Stimulated activated naive CD8-positive, alpha-beta T cell treated with anti-CD3 and anti-CD28 coated beads, Interleukin-15, Interleukin-2, amounts not matched to agents 100 ng/mL and 50 ng/mL, for 24 hours (primary cell): ENCODE data around the gene ZBTB14.
A peak's percentile ranks its signal among the peaks of the same experiment; 100 is the strongest.

ENCODE experiments used
- H3K27ac Mint-ChIP-seq: one replicate; pipeline ENCODE4 v1.8.0; 2021; ENCODE audit warnings: mild to moderate bottlenecking, mixed read lengths
- H3K27me3 Mint-ChIP-seq: one replicate; pipeline ENCODE4 v1.8.0; 2021; ENCODE audit warnings: mixed read lengths
- H3K36me3 Mint-ChIP-seq: one replicate; pipeline ENCODE4 v1.8.0; 2021; ENCODE audit warnings: low read depth, mixed read lengths
- H3K4me1 Mint-ChIP-seq: one replicate; pipeline ENCODE4 v1.8.0; 2021; ENCODE audit warnings: low read depth, mixed read lengths
- H3K4me3 Mint-ChIP-seq: one replicate; pipeline ENCODE4 v1.8.0; 2021; ENCODE audit warnings: mild to moderate bottlenecking, mixed read lengths
- H3K9me3 Mint-ChIP-seq: one replicate; pipeline ENCODE4 v1.8.0; 2021; ENCODE audit warnings: mixed read lengths

The ZBTB14 gene, protein sequence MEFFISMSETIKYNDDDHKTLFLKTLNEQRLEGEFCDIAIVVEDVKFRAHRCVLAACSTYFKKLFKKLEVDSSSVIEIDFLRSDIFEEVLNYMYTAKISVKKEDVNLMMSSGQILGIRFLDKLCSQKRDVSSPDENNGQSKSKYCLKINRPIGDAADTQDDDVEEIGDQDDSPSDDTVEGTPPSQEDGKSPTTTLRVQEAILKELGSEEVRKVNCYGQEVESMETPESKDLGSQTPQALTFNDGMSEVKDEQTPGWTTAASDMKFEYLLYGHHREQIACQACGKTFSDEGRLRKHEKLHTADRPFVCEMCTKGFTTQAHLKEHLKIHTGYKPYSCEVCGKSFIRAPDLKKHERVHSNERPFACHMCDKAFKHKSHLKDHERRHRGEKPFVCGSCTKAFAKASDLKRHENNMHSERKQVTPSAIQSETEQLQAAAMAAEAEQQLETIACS

DNA sequence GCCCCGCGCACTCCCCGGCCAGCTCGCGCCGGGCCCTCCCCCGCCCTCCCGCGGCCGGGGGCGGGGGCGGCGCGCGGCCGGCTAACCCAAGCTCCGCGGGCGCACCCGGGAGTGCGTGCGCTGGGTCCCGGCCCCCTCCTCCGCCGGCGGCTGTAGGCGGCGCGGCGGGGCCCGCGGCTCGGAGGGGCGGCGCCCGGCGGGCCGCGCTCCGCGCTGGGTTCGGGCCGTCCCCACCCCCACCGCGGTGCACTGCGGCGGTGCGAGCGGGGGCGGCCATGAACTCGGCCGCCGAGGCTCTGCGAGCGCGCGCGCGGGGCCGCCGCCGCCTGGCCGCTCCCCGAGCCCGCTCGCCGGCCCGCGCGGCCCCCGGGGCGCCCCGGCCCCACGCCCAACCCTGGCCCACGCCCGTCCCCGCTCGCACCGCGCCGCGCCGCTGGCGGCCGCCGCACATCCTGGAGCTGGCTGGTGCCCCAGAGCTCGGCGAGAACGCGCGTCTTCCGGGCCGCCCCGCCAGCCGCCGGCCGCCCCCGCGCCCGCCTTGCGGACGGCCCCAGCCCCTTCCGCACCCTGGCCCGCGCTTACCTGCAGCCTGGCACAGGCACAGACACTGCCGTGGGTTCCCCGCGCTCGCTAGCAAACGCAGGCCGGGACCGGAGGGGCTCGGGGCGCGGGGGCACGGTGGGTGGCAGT is at the start of gene ZBTB14:
Gene ZBTB14, minus strand, starts transcription at position 496 of the 690 bp plus-strand sequence. CDS start 2,480 bp downstream, outside the sequence.
- peaks cover 3% of the 10 kb centered on the region for H3K27me3 Mint-ChIP-seq
- H3K4me1 Mint-ChIP-seq, result peaks cover 44% of the 10 kb centered on the region
- H3K27ac Mint-ChIP-seq, result peak within 1 kb of the TSS; percentile 96
- H3K4me3 Mint-ChIP-seq, result peak within 1 kb of the TSS; percentile 91
- H3K36me3 Mint-ChIP-seq, result peaks cover 26% of the 10 kb centered on the region
- H3K9me3 Mint-ChIP-seq, result no peaks in the 10 kb centered on the region

DNA sequence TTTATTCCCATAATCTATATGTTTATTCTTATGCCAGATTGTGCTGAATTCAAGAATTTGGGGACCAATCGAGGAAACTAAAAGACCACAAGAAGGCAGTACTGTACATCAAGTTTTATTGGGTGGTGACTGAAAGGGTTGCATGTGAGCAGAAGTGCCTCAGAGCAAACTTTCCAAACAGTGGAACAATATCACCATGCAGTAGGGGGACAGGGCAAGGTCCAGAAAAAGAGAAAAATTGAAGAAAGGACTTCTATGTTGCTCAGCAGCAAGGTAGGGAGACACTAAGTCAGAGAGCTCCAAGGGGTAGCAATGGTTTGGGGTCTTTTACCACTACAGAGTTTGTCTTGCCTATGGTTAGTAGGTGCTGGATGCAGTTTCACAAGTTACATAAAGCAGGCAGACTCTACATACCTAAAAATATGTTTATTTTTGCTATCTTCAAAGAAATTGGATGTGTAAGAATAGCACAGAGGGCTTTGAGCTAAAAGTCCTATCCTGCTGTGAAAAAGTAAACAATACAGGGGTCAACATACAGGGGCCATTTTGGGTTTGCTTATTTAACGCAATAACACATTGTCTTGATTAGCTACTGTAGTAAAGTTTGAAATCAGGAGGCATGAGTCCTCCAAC is 43.8 kb upstream of the ZBTB14 start:
- no peaks in the 10 kb centered on the region for H3K4me1 Mint-ChIP-seq
- no peak overlapping the region for H3K27ac Mint-ChIP-seq
- no peak overlapping the region for H3K4me3 Mint-ChIP-seq

DNA sequence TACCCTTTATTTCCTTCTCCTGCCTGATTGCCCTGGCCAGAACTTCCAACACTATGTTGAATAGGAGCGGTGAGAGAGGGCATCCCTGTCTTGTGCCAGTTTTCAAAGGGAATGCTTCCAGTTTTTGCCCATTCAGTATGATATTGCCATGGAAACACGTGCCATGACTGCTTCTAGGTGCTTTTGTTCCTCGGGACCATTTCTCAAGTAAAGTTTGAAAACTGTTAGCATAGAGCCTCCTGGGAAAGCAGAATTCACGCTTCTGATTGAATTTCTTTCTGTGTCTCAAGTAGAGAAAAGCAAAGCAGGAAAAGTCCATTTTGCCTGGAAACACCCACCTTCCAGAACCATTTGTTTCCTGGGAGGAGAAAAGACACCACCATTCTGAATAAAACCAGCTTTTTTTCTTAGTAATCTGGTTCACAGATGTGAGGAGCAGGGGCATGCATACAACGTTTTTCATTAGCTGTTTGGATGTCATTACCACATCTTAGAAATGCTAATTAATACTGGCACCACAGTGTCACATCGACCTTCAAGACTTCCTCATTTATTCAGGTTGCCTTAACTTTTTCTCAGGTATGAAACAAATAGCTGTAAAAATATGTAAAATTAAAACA is 39.0 kb upstream of the ZBTB14 start:
- Mint-ChIP-seq H3K4me3 (no peak overlapping the region), H3K36me3 (no peaks in the 10 kb centered on the region), H3K27ac (no peak overlapping the region), H3K9me3 (peaks cover 3% of the 10 kb centered on the region), H3K27me3 (no peaks in the 10 kb centered on the region), H3K4me1 (no peaks in the 10 kb centered on the region)

More for the DNA sequence above, 43.8 kb upstream of the ZBTB14 start:
- H3K27me3 Mint-ChIP-seq, result peaks cover 8% of the 10 kb centered on the region
- H3K9me3 Mint-ChIP-seq, result no peaks in the 10 kb centered on the region
- H3K36me3 Mint-ChIP-seq, result no peaks in the 10 kb centered on the region

DNA sequence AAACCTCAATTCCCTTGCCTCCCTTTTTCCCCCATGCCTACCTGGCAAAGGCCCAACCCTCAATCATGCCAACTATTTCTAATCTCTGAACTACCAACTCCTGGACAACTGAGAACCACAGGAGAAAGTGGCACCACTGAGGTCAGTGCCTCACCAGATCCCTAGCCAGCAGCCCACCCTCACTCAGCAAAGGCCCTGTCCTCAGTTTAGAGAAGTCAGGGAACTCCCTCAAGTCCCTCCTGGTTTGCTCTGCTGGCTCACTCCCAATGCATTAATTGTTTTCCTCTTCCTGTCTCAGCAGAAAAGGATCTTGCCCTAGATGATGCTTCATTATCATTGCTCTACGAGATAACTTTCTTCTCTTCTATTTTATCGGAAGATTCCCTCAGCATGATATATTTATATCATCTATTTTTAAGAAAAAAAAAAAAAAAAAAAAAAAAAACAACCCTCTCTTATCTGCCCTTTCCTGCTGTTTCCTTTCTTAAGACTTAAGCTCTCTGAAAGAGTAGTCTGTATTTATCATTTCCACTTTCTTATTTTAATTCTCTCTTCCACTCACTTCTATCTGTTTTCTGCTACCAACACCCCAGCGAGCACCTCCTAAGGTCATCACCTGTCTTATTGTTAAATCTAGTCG is 22.7 kb upstream of the ZBTB14 start:
- H3K27me3 Mint-ChIP-seq, result no peaks in the 10 kb centered on the region
- no peak overlapping the region for H3K27ac Mint-ChIP-seq
- no peak overlapping the region for H3K4me3 Mint-ChIP-seq

DNA sequence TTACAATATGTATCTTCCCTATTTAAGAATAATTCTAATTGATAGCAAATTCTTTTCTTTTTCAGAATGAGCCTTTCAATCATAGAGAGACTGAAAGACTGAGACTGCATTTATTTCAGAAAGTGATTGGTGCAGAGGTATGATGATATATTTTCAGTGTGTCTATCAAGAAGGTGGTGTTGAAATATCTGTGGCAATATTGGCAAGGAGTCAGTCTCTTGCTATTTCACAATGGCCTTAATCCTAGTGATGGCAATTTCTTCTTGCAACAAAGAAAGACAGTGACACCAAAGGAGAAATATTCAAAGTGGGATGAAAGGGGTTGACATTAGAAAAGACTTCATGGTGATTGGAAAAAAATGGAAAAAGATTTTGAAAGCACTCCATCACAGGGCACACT is 21.7 kb upstream of the ZBTB14 start:
- H3K36me3 Mint-ChIP-seq, result peaks cover 14% of the 10 kb centered on the region
- no peaks in the 10 kb centered on the region for H3K27me3 Mint-ChIP-seq
- no peak overlapping the region for H3K4me3 Mint-ChIP-seq
- H3K9me3 Mint-ChIP-seq, result no peaks in the 10 kb centered on the region
- H3K4me1 Mint-ChIP-seq, result peaks cover 3% of the 10 kb centered on the region
- H3K27ac Mint-ChIP-seq, result no peak overlapping the region

More for the DNA sequence above, 22.7 kb upstream of the ZBTB14 start:
- Mint-ChIP-seq H3K36me3 (peaks cover 14% of the 10 kb centered on the region), H3K4me1 (peaks cover 3% of the 10 kb centered on the region), H3K9me3 (no peaks in the 10 kb centered on the region)

DNA sequence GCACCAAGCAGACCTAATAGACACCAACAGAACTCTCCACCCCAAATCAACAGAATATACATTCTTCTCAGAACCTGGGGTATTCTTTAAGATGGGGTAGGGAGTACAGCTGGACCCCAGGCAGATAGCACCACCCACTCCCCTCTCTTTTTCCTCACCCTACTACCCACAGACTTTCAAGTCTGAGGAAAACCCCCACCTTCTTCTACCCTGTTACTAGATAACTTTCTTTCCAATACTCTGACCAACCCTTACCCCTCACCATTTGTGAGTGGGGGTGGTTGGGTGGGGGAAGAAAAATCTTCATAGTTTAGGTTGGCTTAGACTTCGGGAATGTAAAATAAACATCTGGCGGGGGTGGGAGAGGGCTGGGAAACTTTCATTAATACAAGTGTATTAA is 20.3 kb upstream of the ZBTB14 start:
- H3K9me3 Mint-ChIP-seq, result no peaks in the 10 kb centered on the region
- no peak overlapping the region for H3K4me3 Mint-ChIP-seq
- no peak overlapping the region for H3K27ac Mint-ChIP-seq
- H3K4me1 Mint-ChIP-seq, result peaks cover 12% of the 10 kb centered on the region
- H3K36me3 Mint-ChIP-seq, result peaks cover 13% of the 10 kb centered on the region
- no peaks in the 10 kb centered on the region for H3K27me3 Mint-ChIP-seq

DNA sequence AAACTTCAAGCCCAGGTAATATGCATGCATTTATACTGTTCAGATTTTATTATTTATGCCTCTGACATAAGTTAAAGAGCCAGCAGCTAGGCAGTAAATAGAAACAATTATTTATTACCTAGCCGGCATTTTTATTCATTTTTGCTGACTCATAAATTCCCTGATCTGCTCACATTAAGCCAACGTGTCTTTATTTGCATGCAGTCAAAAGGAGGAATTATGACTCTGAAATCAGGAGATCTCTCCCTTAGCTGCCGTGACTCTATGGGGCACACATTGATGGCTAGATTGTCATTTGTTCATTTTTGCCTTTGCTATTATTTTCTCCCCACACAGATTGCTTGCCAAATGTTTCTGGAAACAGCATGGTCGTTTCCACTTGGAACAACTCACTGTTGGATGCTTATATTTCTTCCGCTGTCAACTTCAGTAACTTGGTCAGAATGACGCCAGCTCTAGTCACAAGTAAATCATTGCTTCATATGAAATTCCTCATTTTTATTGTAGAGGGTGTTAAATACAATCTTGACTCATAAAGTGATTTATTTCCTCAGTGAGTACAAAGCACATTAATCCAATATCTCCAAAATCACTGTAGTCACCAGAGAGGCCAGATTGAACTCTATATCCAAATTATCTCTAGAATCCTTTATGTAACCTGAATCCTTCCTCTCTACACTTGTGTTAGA is 15.9 kb upstream of the ZBTB14 start:
- H3K4me3 Mint-ChIP-seq, result no peak overlapping the region
- no peaks in the 10 kb centered on the region for H3K36me3 Mint-ChIP-seq
- H3K4me1 Mint-ChIP-seq, result peaks cover 30% of the 10 kb centered on the region
- no peaks in the 10 kb centered on the region for H3K9me3 Mint-ChIP-seq
- H3K27ac Mint-ChIP-seq, result no peak overlapping the region
- no peaks in the 10 kb centered on the region for H3K27me3 Mint-ChIP-seq

DNA sequence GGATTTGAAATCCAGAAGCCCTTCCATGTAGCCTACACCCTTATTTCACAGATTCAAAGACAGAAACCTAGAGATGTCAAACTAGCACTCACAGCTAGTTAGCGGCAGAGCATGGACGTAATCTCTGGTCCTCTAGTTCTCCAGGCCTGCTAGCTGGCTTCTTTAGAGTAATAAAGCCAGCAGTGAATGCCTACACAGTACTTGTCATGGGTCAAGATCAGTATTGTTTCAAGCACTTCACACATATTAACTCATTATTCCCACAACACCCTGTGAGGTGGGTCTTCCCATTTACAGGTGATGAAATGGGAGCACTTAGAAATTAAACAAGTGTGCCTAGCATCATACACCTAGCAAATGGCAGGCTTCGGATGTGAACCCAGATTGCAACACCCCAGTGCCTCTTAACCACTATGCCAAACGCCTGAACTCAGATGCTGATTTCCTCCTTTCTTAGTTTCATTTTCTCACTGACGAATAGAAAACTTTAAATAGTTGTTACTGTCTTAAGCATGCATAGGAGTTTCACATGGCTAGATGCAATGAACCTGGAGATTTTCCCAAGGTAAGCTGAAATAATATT is 14.5 kb upstream of the ZBTB14 start:
- Mint-ChIP-seq H3K36me3 (no peaks in the 10 kb centered on the region), H3K27me3 (no peaks in the 10 kb centered on the region), H3K9me3 (no peaks in the 10 kb centered on the region), H3K4me3 (peak overlapping the region; percentile 83), H3K27ac (peak overlapping the region; percentile 68), H3K4me1 (peaks cover 30% of the 10 kb centered on the region)

DNA sequence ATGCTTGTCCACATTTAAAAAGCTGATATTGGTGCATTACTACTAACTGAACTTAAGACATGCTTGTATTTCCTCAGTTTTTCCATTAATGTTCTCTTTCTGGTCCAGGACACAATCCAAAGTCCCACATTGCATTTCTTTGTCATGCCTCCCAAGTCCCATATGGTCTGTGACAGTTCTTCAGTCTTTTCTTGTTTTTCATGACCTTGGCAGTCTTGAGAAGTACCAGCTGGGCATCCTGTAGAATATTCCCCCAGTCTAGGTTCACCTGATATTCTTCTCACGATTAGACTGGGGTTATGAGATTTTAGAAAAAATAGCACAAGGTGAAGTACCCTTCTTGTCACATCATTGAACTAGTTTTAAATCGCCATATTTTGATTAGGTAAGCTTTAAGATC is 10.3 kb upstream of the ZBTB14 start:
- H3K36me3 Mint-ChIP-seq, result no peaks in the 10 kb centered on the region
- H3K9me3 Mint-ChIP-seq, result no peaks in the 10 kb centered on the region
- H3K27me3 Mint-ChIP-seq, result peaks cover 25% of the 10 kb centered on the region
- H3K27ac Mint-ChIP-seq, result no peak overlapping the region
- H3K4me3 Mint-ChIP-seq, result no peak overlapping the region
- peaks cover 19% of the 10 kb centered on the region for H3K4me1 Mint-ChIP-seq

DNA sequence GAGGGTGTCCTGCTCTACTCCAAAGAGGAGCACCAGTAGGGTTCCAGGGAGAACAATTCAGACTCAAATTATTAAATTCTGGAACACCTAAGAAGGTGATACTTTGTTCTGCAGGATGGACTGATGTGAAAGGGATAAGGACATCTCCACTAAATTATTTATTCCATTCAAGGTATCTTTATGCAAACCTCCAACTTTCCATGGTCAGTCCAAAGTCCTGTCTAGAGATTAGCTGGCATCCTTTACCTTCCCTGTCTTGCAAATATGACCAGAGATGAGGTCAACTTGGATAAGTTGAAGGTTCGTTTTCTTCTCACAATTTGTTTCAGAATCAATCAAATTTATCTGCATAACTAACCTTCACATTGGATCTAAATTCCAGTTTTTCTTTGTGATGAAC is 8.7 kb upstream of the ZBTB14 start:
- Mint-ChIP-seq H3K4me1 (peaks cover 3% of the 10 kb centered on the region), H3K4me3 (no peak overlapping the region), H3K36me3 (no peaks in the 10 kb centered on the region), H3K9me3 (no peaks in the 10 kb centered on the region), H3K27ac (no peak overlapping the region), H3K27me3 (peaks cover 25% of the 10 kb centered on the region)

DNA sequence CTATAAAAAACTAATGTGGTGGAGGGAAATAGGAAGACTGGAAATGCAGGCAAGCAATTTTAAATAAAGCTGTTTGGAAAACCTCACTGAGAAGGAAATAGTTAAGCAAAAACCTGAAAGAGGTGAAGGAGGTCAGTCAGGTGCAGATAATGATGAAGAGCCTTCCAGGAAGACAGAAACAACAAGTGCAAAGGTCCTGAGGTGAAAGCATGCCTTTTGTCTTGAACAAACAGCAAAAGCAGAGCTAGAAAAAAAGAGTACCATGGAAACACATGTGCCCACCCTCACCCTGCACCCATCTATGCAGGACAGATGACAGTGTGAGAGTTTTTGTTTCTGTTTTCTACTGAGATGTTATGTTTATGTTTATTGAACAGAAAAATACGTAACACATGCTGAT is 8.1 kb upstream of the ZBTB14 start:
- Mint-ChIP-seq H3K27me3 (peaks cover 25% of the 10 kb centered on the region), H3K9me3 (no peaks in the 10 kb centered on the region), H3K36me3 (no peaks in the 10 kb centered on the region), H3K27ac (no peak overlapping the region), H3K4me1 (no peaks in the 10 kb centered on the region), H3K4me3 (no peak overlapping the region)

DNA sequence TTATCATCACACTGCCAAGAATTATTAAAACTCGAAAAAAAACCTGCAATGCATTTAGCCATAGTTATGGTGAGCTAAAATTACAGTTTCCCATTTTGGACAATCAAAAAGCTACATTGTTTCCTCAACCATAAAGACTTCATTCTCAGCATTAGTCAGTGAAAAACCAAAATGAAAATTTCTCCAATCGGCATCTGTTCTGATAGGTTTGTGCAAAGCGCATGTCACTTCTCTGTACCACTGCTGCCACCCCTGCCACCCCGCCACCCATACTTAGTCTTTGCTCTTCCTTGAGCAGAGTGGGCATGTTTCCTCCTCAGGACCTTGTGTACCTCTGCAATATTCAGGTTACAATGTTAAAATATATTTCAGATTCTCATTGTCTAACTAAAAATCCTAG is 7.1 kb upstream of the ZBTB14 start:
- no peak overlapping the region for H3K27ac Mint-ChIP-seq
- H3K36me3 Mint-ChIP-seq, result no peaks in the 10 kb centered on the region
- no peak overlapping the region for H3K4me3 Mint-ChIP-seq
- peaks cover 3% of the 10 kb centered on the region for H3K4me1 Mint-ChIP-seq
- peaks cover 25% of the 10 kb centered on the region for H3K27me3 Mint-ChIP-seq
- H3K9me3 Mint-ChIP-seq, result no peaks in the 10 kb centered on the region

DNA sequence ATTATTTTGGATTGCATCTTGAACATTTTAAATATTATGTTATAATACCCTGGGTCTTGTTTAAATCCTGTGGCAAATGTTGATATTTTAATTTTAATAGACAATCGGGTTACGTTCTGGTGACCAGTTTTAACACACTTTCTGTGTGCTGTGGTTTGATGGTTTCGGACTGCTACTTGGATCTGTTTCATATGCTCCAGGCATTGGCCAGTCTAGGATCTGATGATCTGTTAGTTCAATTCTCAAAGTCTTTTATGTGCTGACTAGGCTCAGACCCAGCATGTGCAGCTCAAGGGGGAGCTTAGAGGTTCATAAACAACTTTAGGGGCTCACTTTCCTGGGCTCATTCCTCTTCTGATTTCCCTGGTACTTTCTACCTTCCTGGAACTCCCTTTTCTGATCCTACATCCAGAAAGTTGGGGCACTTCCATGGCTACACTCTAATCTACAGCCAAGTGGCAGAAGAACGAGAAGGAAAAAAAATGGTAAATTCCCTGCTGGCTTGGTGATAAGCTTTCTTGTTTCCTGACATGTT is 5.0 kb upstream of the ZBTB14 start:
- Mint-ChIP-seq H3K27me3 (peaks cover 28% of the 10 kb centered on the region), H3K9me3 (no peaks in the 10 kb centered on the region), H3K4me3 (no peak overlapping the region), H3K27ac (no peak overlapping the region), H3K36me3 (no peaks in the 10 kb centered on the region), H3K4me1 (peaks cover 15% of the 10 kb centered on the region)
